Left ventricle myocardium inferior (tissue), 1 donor: ENCODE measurements around the gene REL. TPM values are rescaled to one million over a fixed set of nuclear protein-coding genes. Genes with fewer than 3 reads are reported as not detected.
"Not testable (repeated sequence)": the region's sequence is repeated elsewhere in the genome, so short reads cannot be mapped to it uniquely, and the experiment has no call there.

ENCODE experiments used
- DNase-seq: peaks from one replicate; pipeline ENCODE4 v3.0.0-alpha.2; 2020
- H3K27ac ChIP-seq: fragments of 200-600 bp; replicated peaks from 2 replicates; pipeline ENCODE4 v1.8.0; 2021
- H3K27me3 ChIP-seq: fragments of 200-600 bp; 2 replicates; pipeline ENCODE4 v1.8.0; 2021; ENCODE audit warnings: low read depth
- H3K36me3 ChIP-seq: fragments of 200-600 bp; 2 replicates; pipeline ENCODE4 v1.8.0; 2021
- H3K4me1 ChIP-seq: fragments of 200-600 bp; 2 replicates; pipeline ENCODE4 v1.8.0; 2021
- H3K4me3 ChIP-seq: fragments of 200-600 bp; 2 replicates; pipeline ENCODE4 v1.8.0; 2021; ENCODE audit warnings: mild to moderate bottlenecking, moderate library complexity
- H3K9me3 ChIP-seq: fragments of 200-600 bp; replicated peaks from 2 replicates; pipeline ENCODE4 v1.8.0; 2021
- CTCF ChIP-seq: fragments of 200-600 bp; IDR thresholded peaks from 2 replicates; pipeline ENCODE4 v1.8.0; 2021; ENCODE audit warnings: antibody characterized with exemption, mild to moderate bottlenecking, borderline replicate concordance
- intact Hi-C: fragments of 100-400 bp; cut with micrococcal nuclease; formaldehyde crosslinking; loops from one replicate; pipeline ENCODE4 v1.11.0; 2022
- total RNA-seq: library from RNA; stranded (reverse); fragmentation: NEBNext Ultra II Directional; extraction: Animal tissue kit (Norgen Biotek cat#: 25700); gene quantifications from one replicate; pipeline ENCODE4 v1.2.1, GENCODE V29; 2021
- donor health status: DM: no; HTN: yes; CAD: no; lungs with severe emphysema.

Gene REL
- total RNA-seq, 1 donor from 2014 or later: 5.0 TPM

GRCh38 chr2:60907329-60907728 lies 26.0 kb downstream of the REL start:
- Histone ChIP-seq H3K9me3 (no peaks in the 10 kb centered on the region), H3K4me3 (no peak overlapping the region), H3K36me3 (peaks cover 48% of the 10 kb centered on the region), H3K27me3 (no peaks in the 10 kb centered on the region), H3K4me1 (no peaks in the 10 kb centered on the region), H3K27ac (no peak overlapping the region)
- DNase-seq: no peak
- TF ChIP-seq CTCF: no peak
- intact Hi-C loops: no loop called here

GRCh38 chr2:60925994-60926740 lies 44.8 kb downstream of the REL start:
- no peaks in the 10 kb centered on the region for H3K27me3 ChIP-seq
- DNase-seq: no peak
- no peak overlapping the region for H3K4me3 ChIP-seq
- no peaks in the 10 kb centered on the region for H3K9me3 ChIP-seq
- H3K4me1 ChIP-seq: no peaks in the 10 kb centered on the region
- no peak overlapping the region for H3K27ac ChIP-seq
- intact Hi-C loops: no loop called here
- no peak for TF ChIP-seq CTCF
- peaks cover 52% of the 10 kb centered on the region for H3K36me3 ChIP-seq

DNA sequence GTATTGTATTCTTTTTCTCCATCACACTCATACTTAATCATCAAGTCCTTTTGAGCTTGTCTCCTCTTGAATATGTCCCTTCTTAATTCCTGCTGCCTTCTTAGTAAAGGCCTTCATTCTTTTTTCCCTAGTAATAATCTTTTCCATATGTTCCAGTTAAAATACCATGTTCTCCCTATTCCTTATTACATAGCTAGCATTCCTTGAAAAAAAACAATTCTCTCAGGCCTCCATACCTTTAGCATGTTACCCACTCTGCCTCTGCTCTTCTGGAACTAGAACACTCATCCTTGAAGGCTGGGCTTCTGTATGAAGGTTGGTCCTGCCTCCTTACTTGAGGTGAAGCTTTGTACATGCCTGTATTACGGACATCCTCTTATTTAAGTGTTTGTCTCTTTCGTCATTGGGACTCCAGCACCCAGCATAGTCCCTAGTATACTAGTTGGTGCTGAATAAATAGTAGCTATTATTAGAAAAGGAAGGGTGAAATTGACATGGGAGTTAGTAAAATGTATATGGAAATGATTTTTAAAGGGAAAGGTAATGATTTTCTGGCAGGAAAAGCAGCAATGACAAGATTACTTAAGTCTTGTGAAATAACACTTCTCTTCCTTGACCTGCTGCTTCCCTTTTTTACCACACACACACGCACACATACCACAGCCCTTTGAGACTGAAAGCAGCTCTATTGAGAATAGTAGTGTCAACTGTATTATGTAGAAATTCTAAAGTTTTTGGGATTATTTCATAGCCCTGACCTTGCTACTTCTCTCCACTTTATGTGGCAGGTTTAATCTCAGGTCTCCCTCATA lies 45.6 kb downstream of the REL start:
- Histone ChIP-seq H3K36me3 (peaks cover 48% of the 10 kb centered on the region), H3K4me3 (no peak overlapping the region), H3K27ac (no peak overlapping the region), H3K4me1 (no peaks in the 10 kb centered on the region), H3K9me3 (no peaks in the 10 kb centered on the region), H3K27me3 (no peaks in the 10 kb centered on the region)
- intact Hi-C loops: no loop called here
- DNase-seq: no peak
- no peak for TF ChIP-seq CTCF

DNA sequence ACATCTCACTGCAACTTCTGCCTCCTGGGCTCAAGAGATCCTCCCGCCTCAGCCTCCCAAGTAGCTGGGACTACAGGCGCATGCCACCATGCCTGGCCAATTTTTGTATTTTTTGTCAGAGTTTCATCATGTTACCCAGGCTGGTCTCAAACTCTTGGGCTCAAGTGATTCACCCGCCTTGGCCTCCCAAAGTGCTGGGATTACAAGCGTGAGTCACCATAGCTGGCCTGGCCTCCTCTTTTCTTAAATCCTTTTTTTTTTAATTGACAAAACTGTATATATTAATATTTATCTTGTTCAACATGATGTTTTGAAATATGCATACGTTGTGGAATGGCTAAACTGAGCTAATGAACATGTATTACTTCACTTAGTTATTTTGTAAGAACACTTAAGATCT lies 50.7 kb downstream of the REL start:
- intact Hi-C loops, DNase-seq, H3K27me3 ChIP-seq, H3K9me3 ChIP-seq, H3K4me3 ChIP-seq, H3K4me1 ChIP-seq, H3K27ac ChIP-seq: not testable (repeated sequence)
- peaks cover 15% of the 10 kb centered on the region for H3K36me3 ChIP-seq

GRCh38 chr2:60932954-60933353 lies 51.6 kb downstream of the REL start:
- Histone ChIP-seq H3K27ac (no peak overlapping the region), H3K4me1 (peaks cover 3% of the 10 kb centered on the region), H3K4me3 (no peak overlapping the region), H3K9me3 (no peaks in the 10 kb centered on the region), H3K27me3 (no peaks in the 10 kb centered on the region), H3K36me3 (peaks cover 6% of the 10 kb centered on the region)
- DNase-seq: no peak
- no peak for TF ChIP-seq CTCF
- intact Hi-C loops: no loop called here
